Measurements from ENCODE around the gene NR2C2. TPM values are rescaled to one million over a fixed set of nuclear protein-coding genes. Genes with fewer than 3 reads are reported as not detected.

NR2C2 gene
- total and polyA plus RNA-seq, 10 of the 15 experiments (the other 5 are each of a cell fraction or from before 2014, with no cell fraction given) = 2.7 to 30.3 (median 18.3) TPM

- ATAC-seq (peak; percentile 88), DNase-seq (ENCODE audit: low read depth, low spot score) (no peak), FAIRE-seq (no peak)
- in situ Hi-C loops (cut with MboI) = no loop called here
- Histone ChIP-seq H3K27ac (ENCODE audit: control insufficient read depth, insufficient read depth) (no peak overlapping the region), H3K9me3 (replicated peaks; ENCODE audit: control insufficient read depth, insufficient read depth, low read length) (no peaks in the 10 kb centered on the region), H3K4me1 (ENCODE audit: control insufficient read depth, insufficient read depth, low read length) (no peaks in the 10 kb centered on the region; the same call in 1 of the 2 replicates), H3K27me3 (replicated peaks in 1 of 2; ENCODE audit: control insufficient read depth in 2 of 2, insufficient read depth in 2 of 2, low read length in 1 of 2) (no peaks in the 10 kb centered on the region), H3K36me3 (ENCODE audit: control insufficient read depth in 2 of 2, insufficient read depth in 2 of 2, low read length in 1 of 2) (peaks cover 0 to 3% of the 10 kb centered on the region in 2 experiments; a peak in 1 of 4 replicates), H3K4me2 (ENCODE audit: control insufficient read depth, insufficient read depth) (no peak overlapping the region), H3K9ac (ENCODE audit: control insufficient read depth, insufficient read depth, low read length) (no peak overlapping the region), H3K79me2 (ENCODE audit: control insufficient read depth, insufficient read depth, low read length) (peaks cover 8% of the 10 kb centered on the region), H2AFZ (ENCODE audit: control insufficient read depth, low read depth, low read length) (no peak overlapping the region), H4K20me1 (ENCODE audit: control insufficient read depth, insufficient read depth) (no peaks in the 10 kb centered on the region), H3K4me3 (no peak overlapping the region)
- CTCF ChIA-PET = interaction anchor here (0.7 to 2.0 kb wide), 5 partner anchors 9 to 611 kb away, joined by 3 to 6 read pairs (median 3); no protein-coding TSS in a partner anchor
- intact Hi-C loops (cut with micrococcal nuclease; ENCODE audit: unreplicated experiment) = no loop called here
- SMC1A ChIA-PET (ENCODE audit: uncharacterized antibody, unreplicated experiment) = interaction anchor here (1.1 to 2.6 kb wide), 7 partner anchors 9 to 30 kb away, joined by 3 to 12 read pairs (median 5); no protein-coding TSS in a partner anchor
- TF ChIP-seq STAT3 (IDR thresholded peaks at IDR 0.05; ENCODE audit: low read depth, low read length) = no peak
- TF ChIP-seq CHD1 (IDR thresholded peaks at IDR 0.05; ENCODE audit: low read depth, low read length) = no peak
- TF ChIP-seq SPI1 (IDR thresholded peaks at IDR 0.05; ENCODE audit: borderline replicate concordance, insufficient read depth, low read depth, low read length) = peak; percentile 57; the same call in 1 of the 2 replicates
- 0 out of 2 replicates have a peak, but pooled peaks have one; percentile 11 for TF ChIP-seq ATF7 (IDR thresholded peaks at IDR 0.05; ENCODE audit: low read depth)
- no peak for TF ChIP-seq HDAC6 (IDR thresholded peaks at IDR 0.05; ENCODE audit: unreplicated experiment)
- TF ChIP-seq SIN3A (IDR thresholded peaks at IDR 0.05; ENCODE audit: low read depth, low read length) = no peak
- TF ChIP-seq, protein P1, sequence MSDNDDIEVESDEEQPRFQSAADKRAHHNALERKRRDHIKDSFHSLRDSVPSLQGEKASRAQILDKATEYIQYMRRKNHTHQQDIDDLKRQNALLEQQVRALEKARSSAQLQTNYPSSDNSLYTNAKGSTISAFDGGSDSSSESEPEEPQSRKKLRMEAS (IDR thresholded peaks at IDR 0.05; ENCODE audit: low read depth, low read length) = no peak
- WGBS (ENCODE audit: insufficient coverage, insufficient replicate concordance, low lambda C conversion rate, missing lambda C conversion rate) = 16% methylated on average over 4 of the region's 4 CpGs
- BruUV-seq (replicated peaks) = no TSS peak
- POLR2A ChIA-PET = interaction anchor here (0.6 to 1.8 kb wide), 6 partner anchors 9 to 74 kb away, joined by 3 to 6 read pairs (median 4); no protein-coding TSS in a partner anchor
- RAD21 ChIA-PET (ENCODE audit: unreplicated experiment) = interaction anchor here (0.9 to 1.5 kb wide), 4 partner anchors 35 to 71 kb away, joined by 3 to 4 read pairs (median 3); no protein-coding TSS in a partner anchor
Measured at GRCh38 chr3:14980689-14981088, 33.3 kb downstream of the NR2C2 start.
